Choroid plexus epithelial cell (primary cell): ENCODE data around the gene EPOP.
A peak's percentile ranks its signal among the peaks of the same experiment; 100 is the strongest.

ENCODE experiments used
- DNase-seq: peaks from one replicate; pipeline ENCODE4 v3.0.0-alpha.2; 2010; ENCODE audit warnings: low read depth
- H3K4me3 ChIP-seq: 2 replicates; pipeline ENCODE4 v1.5.1; 2011; ENCODE audit warnings: low read depth, mild to moderate bottlenecking, control low read depth, low read length, moderate library complexity
- CTCF ChIP-seq: conservative IDR thresholded peaks from 2 replicates; pipeline ENCODE4 v1.5.1; 2011; ENCODE audit warnings: low read depth, mild to moderate bottlenecking, control low read depth, inconsistent platforms, low read length, moderate library complexity

Gene EPOP

GRCh38 chr17:38687286-38687685, 12.5 kb upstream of the EPOP start:
- no peak for TF ChIP-seq CTCF
- no peak overlapping the region for H3K4me3 ChIP-seq
- DNase-seq: peak; percentile 46

- no peak for DNase-seq
- H3K4me3 ChIP-seq: no peak overlapping the region
- no peak for TF ChIP-seq CTCF
Observed at GRCh38 chr17:38685491-38685890, 10.7 kb upstream of the EPOP start.

- DNase-seq: no peak
- no peak overlapping the region for H3K4me3 ChIP-seq
- TF ChIP-seq CTCF: no peak
Observed at GRCh38 chr17:38681096-38681495, 6.3 kb upstream of the EPOP start.

GRCh38 chr17:38677819-38678218, 3.1 kb upstream of the EPOP start:
- H3K4me3 ChIP-seq: no peak overlapping the region
- no peak for TF ChIP-seq CTCF
- no peak for DNase-seq

- no peak overlapping the region for H3K4me3 ChIP-seq
- DNase-seq: peak; percentile 89
- TF ChIP-seq CTCF: peak; percentile 98
Observed at GRCh38 chr17:38676706-38677504, 2.1 kb upstream of the EPOP start.

GRCh38 chr17:38674014-38674748, 576 bp downstream of the EPOP start:
- peak overlapping the region; percentile 50 for H3K4me3 ChIP-seq
- no peak for TF ChIP-seq CTCF
- DNase-seq: no peak

- H3K4me3 ChIP-seq: no peak overlapping the region
- no peak for DNase-seq
- no peak for TF ChIP-seq CTCF
Observed at GRCh38 chr17:38673707-38674013, 1.1 kb downstream of the EPOP start.
